DND-41 (cell line): Measurements from ENCODE around the gene SYNE1.

Experiments used
- EZH2 ChIP-seq: IDR thresholded peaks from 3 replicates; pipeline ENCODE4 v1.6.1; 2012; ENCODE audit warnings: borderline replicate concordance, low read depth, mild to moderate bottlenecking, moderate library complexity, low read length, inconsistent platforms; ENCODE audit not compliant: severe bottlenecking
- TF ChIP-seq, protein P1 (sequence below): IDR thresholded peaks from 2 replicates; pipeline ENCODE4 v1.5.1; 2012; ENCODE audit warnings: borderline replicate concordance, low read length, moderate library complexity, mild to moderate bottlenecking; ENCODE audit not compliant: poor library complexity, severe bottlenecking; ENCODE audit errors: extremely low read depth

DNA sequence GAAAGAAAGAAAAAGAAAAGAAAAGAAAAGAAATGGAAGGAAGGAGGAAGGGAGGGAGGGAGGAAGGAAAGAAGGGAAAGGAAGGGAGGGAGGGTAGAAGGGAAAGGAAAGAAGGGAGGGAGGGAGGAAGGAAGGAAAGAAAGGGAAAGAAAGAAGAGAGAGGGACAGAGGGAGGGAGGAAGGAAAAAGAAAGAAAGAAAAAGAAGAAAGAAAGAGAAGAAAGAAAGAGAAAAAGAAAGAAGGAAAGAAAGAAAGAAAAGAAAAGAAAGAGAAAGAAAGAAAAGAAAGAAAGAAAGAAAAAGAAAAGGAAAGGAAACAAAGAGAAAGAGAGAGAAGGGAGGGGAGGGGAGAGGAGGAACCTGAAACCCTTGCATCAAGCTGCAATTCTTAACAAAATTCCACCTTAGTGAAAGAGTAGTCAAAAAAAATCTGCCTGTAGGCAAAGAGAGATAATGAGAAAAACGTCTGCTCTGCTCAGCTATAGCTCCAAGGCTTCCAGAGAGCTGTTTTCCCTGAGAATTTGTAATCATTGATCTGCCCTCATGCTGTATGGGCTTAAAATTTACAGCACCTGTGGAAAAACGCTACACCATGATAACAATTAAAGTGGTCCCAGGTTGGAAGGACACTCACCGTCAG lies 43.8 kb upstream of the SYNE1 start:
- TF ChIP-seq, protein P1, sequence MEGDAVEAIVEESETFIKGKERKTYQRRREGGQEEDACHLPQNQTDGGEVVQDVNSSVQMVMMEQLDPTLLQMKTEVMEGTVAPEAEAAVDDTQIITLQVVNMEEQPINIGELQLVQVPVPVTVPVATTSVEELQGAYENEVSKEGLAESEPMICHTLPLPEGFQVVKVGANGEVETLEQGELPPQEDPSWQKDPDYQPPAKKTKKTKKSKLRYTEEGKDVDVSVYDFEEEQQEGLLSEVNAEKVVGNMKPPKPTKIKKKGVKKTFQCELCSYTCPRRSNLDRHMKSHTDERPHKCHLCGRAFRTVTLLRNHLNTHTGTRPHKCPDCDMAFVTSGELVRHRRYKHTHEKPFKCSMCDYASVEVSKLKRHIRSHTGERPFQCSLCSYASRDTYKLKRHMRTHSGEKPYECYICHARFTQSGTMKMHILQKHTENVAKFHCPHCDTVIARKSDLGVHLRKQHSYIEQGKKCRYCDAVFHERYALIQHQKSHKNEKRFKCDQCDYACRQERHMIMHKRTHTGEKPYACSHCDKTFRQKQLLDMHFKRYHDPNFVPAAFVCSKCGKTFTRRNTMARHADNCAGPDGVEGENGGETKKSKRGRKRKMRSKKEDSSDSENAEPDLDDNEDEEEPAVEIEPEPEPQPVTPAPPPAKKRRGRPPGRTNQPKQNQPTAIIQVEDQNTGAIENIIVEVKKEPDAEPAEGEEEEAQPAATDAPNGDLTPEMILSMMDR = no peak
- TF ChIP-seq EZH2 = no peak
